ENCODE results near the gene TMEM202.

- TF ChIP-seq POLR2AphosphoS5 (IDR thresholded peaks at IDR 0.05; ENCODE audit: low read depth, low read length) (no peak), POLR2A (IDR thresholded peaks at IDR 0.05; ENCODE audit: low read depth, low read length) (no peak), TAF1 (IDR thresholded peaks at IDR 0.05; ENCODE audit: low read depth, low read length) (no peak), SPI1 (IDR thresholded peaks at IDR 0.05; ENCODE audit: low read depth, low read length) (no peak), PAX5 (IDR thresholded peaks at IDR 0.05; ENCODE audit: insufficient read depth, low read length, severe bottlenecking) (no peak), POU2F2 (IDR thresholded peaks at IDR 0.05; ENCODE audit: low read depth, low read length) (no peak)
Observed at GRCh38 chr15:72421484-72421883, 23.4 kb downstream of the TMEM202 start.

Data from GM12891 (cell line).